ENCODE results near the gene EID3.

GRCh38 chr12:104353012-104353981, 49.8 kb downstream of the EID3 start:
- no peak for TF ChIP-seq CTCF (IDR thresholded peaks at IDR 0.05)
- TF ChIP-seq POLR2A (IDR thresholded peaks at IDR 0.05), result no peak
